GM19238 (cell line): Measurements from ENCODE around the gene FAM228A.
"Not testable (repeated sequence)": the region's sequence is repeated elsewhere in the genome, so short reads cannot be mapped to it uniquely, and the experiment has no call there.

Source experiments
- DNase-seq: peaks from one replicate; pipeline ENCODE4 v3.0.0; 2011; ENCODE audit warnings: low spot score; ENCODE audit not compliant: insufficient read length

Gene FAM228A

DNA sequence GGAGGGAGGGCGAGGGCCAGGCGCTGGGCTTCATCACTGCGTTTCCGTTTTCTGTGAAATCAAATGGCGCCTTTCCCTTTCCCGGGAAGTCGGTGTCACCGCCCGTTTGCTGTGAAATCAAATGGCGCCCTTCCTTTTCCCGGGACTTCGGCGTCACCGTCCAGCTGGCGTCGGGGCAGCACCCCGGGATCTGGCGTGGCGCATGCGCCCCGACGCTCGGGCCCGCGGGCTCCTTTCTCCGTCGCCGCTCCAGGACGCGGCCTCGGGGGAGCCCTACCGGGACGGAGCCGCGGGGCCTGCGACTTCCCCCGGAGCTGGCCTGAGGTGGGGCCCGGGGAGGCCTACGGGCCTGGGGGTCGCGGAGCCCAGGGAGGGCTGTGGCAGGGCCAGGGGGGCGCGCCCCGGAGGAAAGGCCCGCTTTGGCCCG lies at the start of gene FAM228A:
Gene FAM228A, plus strand, starts transcription at position 203 of the 427 bp plus-strand sequence. CDS start 428 bp downstream, outside the sequence.
- no peak for DNase-seq

DNA sequence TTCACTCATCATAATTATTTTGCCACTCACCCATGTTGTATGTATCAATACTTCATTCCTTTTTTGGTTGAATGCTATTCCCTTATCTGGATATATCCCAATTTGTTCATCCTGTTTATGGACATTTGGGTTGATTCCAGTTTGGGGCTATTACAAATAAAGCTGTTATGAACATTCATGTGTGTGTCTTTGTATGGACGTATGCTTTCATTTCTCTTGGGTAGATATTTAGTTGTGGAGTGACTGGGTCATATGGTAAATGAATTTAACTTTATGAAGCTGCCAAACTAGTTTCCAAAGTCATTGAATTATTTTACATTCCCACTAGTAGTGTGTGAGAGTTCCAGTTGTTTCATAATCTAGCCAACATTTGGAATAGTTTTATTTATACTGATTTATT lies 48.9 kb upstream of the FAM228A start:
- no peak for DNase-seq

- no peak for DNase-seq
Measured at GRCh38 chr2:24132543-24132942, 42.3 kb upstream of the FAM228A start.

DNA sequence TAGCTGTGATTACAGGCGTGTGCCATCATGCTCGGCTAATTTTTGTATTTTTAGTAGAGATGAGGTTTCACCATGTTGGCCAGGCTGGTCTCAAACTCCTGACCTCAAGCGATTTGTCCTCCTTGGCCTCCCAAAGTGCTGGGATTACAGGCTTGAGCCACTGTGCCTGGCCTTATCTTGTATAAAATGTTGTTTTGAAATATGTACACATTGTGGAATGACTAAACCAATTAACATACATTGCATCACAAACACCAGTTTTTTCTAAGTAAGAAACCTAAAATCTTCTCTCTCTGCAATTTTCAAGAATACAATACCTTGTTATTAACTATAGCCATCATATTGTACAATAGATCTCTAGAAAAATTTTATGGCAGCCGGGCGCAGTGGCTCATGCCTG lies 34.5 kb upstream of the FAM228A start:
- DNase-seq, result not testable (repeated sequence)

DNA sequence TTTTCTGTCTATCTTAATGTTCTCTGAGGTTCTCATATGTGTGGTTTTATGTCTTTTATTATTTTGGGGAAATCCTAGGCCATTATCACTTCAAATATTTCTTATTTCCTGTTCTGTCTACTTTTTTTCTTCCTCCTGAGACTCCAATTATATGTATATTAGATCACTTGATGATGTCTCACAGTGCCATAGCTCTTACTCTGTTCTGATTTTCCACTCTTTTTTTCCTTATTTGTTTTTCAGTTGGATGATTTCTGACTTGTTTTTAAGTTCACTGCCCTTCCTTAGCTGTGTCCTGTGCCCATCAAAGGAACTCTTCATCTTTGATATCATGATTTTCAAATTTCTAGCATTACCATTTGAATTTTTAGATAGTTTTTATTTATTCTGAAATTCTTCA lies 27.5 kb upstream of the FAM228A start:
- DNase-seq, result no peak

DNA sequence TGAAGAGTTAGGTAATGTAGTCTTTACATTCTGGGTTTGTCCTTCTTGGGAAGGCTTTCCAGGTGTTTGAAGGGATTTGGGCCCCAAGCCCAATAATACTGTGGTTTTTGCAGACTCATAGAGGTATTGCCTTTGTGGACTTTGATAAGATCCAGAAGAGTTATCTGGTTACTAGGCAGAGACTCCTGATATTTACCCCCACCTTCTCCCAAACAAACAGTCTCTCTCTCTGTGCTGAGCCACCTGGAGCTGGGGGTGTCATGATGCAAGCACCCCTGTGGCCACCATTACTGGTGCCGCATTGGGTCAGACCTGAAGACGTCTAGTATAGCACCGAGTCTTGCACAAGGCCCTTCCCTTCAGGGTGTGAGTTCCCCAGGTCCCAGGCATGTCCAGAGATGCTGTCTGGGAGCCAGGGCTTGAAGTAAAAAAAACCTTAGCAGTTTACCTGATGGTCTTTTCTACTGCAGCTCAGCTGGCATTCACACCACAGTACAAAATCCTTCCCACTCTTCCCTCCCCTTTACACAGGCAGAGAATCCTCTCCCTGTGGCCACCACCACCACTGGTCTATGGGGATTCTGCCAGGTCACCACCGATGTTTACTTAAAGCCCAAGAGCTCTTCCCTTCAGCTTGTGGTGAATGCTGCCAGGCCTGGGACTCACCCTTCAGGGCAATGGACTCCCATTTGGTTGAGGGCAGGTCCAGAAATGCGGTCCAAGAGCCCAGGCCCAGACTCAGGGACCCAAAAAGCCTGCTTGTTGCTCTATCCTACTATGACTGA lies 22.2 kb upstream of the FAM228A start:
- DNase-seq, result no peak

DNA sequence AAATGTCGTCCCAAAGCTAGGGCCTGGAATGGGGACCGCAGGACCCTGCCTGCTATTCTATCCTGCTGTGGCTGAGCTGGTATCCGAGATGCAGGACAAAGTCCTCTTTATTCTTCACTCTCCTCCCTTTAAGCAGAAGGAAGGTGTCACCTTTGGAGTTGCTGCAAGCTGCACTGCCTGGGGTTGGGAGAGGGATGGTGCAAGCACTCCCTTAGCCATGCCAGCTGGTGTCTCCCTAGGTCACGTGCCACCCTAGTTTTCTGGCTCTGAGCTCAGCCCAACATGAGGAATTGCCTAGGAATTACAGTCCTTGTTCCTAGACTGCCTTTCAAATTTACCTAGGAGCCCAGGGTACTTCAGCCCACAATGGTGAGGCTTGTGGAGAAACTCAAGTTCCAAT lies 21.4 kb upstream of the FAM228A start:
- no peak for DNase-seq

- DNase-seq, result no peak
Measured at GRCh38 chr2:24158131-24158530, 16.7 kb upstream of the FAM228A start.

DNA sequence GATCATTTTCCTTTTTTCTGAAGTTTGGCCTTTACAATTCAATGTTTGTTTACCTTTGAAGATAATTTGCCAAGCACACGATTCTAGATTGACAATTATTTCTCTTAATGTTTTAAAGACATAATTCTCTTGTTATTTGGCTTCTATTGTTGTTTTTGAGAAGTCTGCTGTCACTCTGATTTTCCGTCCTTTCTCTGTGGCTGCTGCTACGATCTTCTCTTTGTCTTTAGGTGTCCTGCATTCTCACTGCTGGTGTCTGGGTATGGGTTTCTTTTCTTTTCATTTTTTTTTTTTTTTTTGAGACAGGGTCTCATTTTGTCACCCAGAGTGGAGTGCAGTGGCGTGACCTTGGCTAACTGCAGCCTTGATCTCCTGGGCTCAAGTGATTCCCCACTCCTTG lies 15.1 kb upstream of the FAM228A start:
- DNase-seq, result no peak

DNA sequence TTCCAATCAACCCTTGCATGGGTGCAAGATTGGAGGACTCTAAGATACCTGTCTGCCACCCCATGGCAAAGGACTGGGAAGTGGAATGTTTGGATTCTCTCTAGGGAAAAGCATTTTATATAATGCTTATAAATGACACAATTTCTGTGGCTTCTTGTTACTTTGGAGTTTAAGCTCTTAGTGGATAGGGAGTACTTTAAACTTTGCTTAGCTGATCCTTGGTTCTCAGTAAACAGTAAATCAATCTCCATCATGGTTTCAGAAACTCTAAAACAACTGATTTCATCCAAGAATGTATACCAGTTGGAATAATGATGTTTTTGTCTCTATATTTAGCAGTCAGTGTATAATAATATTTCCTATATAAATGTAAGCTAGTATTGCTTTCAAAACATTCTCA lies 14.1 kb upstream of the FAM228A start:
- DNase-seq, result no peak

- no peak for DNase-seq
Measured at GRCh38 chr2:24162494-24162893, 12.4 kb upstream of the FAM228A start.

DNA sequence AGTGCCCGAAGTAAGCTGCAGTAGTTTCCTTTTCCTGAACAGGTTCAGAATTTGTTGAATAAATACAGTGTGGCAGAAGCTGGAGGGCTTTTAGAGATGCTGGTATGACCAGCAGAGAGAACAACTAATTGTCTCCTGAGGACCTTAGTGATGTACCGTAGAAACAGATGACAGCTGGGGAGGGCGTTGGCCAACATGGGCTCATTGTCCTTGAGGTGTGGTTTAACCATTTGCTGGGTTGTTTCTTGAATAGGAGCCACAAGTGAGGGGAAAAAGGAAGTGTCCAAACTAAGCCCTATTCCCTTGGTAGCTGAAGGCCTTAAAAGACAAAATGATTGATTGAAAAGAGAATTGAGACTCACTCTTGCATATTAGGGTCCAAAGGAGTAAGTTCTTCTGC lies 11.7 kb upstream of the FAM228A start:
- no peak for DNase-seq

DNA sequence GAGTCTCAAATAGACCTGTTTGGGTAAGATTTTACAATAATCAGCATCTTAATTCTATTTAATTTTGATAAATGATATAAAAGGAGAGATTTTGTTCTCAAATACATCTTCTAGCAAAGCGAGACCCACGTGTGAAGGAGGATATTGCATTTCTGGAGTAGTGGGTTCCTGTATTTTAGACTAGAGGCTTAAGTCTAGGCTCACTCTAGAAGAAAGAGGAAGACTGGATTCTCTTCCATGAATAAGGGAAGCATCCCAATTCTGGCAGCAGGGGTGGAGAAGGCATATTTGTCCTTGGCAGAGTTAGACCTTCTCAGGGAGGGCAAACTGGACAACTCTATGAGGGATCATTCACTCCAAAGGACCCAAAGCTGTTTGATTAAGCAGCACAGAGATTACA lies 11.3 kb upstream of the FAM228A start:
- no peak for DNase-seq

GRCh38 chr2:24164416-24164973 lies 10.4 kb upstream of the FAM228A start:
- peak; percentile 39 for DNase-seq

DNA sequence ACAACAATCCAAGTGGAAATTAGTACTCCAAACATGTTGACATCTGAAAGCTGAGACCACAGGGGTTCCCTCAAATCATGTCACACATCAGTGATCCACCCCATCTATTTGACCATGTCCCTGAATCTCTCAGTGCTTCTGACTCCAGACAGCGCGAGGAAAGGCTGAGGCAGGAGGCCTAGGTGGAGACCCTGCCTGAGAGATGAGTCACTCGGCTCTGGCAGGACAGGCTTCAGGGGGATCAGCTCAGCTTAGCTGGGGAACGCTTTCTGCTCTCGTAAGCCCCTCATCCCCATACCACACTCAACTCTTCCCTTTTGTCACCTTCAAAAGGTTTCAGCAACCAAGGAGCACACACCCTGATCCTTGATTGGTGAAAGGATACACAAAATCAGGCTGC lies 5.8 kb upstream of the FAM228A start:
- DNase-seq, result no peak

DNA sequence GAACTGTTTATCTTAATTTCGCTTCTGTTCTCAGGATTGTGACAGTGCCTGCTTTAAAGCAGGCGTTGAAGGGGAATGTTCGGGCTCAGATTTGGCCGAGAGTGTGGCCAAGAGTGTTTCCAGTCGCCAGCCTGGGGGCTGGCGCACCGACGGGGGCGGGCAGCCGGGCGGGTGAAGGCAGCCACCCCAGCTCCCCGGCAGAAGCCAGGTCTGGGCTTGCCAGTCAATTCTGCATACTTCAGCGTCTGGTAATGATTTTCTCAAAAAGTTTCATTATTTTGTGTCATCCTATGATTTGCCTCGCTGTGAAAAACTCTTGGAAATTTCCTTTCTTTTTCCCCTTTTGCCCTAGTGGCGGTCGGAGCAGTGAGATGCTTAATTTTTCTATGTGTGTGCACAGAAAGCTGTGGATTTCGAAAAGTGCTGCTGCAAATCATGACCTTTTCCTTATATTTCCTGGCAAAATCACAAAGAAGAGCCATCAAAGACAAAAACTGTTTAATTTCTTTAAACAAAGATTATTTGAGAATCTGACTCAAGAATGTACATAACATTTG lies 856 bp downstream of the FAM228A start:
- DNase-seq, result no peak

DNA sequence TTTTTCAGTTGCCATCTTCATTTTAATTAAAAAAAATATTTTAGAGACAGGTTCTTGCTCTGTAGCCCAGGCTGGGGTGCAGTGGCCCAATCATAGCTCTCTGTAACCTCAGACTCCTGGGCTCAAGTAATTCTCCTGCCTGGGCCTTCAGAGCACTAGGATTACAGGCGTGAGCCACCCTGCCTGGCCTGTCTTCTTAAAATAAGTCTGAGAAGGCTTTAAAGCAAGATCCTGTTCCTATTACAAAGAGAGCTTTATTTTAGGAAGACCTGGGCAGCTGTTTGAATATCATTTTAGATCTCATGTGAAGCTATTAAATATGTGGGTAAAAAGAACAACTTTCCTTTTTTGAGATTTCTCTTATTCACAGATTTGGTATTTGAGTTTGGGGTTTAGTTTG lies 1.5 kb downstream of the FAM228A start:
- no peak for DNase-seq

DNA sequence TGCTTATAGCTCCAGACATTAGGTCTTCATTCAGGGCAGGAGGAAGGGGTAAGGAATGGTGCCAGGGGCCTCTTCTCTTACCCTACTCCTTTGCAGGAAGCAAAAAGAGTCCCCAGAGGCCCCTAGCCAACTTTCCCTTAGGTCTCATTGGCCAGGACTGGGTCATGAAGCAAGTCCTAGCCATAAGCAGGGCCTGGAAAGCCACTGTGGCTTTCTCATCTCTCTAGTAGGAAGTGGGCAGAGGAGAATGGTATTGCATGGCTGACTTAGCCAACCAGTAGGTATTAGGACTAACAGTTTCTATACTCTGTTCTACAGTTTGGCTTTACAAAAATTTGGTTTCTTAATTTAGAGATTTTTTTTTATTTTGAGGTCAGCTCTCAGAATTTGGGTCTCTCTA lies 4.8 kb downstream of the FAM228A start:
- DNase-seq, result no peak

GRCh38 chr2:24181849-24182248 lies 7.0 kb downstream of the FAM228A start:
- DNase-seq, result no peak

DNA sequence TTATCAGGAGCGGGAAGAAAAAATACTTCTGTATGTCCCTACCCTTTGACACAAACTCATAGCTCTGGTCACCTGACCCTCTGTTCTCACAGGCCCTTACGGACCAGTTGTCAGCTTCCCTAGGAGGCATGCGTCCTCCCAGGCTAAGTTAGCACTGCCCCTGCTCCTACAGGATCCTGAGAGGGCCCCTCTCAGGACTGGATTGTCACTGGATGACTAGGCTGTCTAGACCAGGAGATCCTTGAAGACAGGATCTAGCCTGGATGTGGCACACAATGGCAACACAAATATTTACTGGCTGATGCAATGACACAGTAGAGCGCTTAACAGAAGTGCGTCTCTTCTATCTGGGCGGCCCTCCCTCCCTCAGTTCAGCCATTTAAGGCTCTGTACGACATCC lies 7.7 kb downstream of the FAM228A start:
- no peak for DNase-seq

DNA sequence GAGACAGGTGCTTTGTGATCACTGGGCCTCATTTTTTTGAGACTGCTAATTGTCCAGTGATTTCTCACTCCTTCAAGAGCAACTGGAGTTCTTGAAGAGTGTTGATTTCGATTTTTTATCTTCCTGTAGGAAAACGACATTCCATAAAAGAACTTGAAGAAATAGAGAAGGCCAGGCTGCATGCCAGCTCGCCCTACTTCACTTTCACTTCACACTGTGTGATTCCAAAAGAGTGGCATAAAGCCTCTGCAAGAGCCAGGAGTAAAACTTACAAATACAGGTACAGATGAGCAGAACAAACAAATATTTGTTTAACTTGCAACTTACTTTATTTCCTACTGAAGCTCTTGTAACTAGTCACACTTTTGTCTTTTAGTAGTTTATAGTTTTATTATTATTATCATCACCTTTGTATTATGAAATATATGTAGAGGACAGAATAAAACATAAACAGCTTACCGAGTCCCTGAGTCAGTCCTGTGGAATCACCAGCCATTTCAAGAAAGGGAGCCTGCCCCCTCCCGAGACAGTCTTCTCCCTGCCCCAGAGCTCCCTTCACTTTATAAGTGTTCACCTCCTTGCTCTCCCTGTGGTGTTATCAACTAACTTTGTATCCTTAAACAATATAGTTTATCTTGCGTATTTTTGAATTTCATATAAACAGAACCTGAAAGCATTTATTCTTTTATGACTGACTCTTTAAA lies 8.7 kb downstream of the FAM228A start:
- no peak for DNase-seq

- DNase-seq, result no peak
Measured at GRCh38 chr2:24189551-24189950, 14.7 kb downstream of the FAM228A start.
